A673 (cell line): Measurements from ENCODE around the gene C3orf52. TPM values are rescaled to one million over a fixed set of nuclear protein-coding genes. Genes with fewer than 3 reads are reported as not detected.

ENCODE experiments used
- BruUV-seq: library from RNA; stranded (reverse); fragments of 400-500 nt; replicated peaks from 2 replicates; lab custom pipeline; 2021; lab: Mats Ljungman, UMichigan
- CTCF ChIA-PET: fragments of 300-600 bp; sonication (Branson Sonifier 250); formaldehyde crosslinking; loops from one replicate; lab custom pipeline; 2022; ENCODE audit warnings: antibody characterized with exemption; lab: Charles Lee
- POLR2A ChIA-PET: fragments of 300-600 bp; sonication (Branson Sonifier 250); formaldehyde crosslinking; loops from one replicate; lab custom pipeline; 2022; ENCODE audit warnings: antibody characterized with exemption; ENCODE audit not compliant: low non-redundant PET; lab: Charles Lee
- DNase-seq: peaks from one replicate; pipeline ENCODE4 v3.0.0-alpha.2; 2015; ENCODE audit warnings: low spot score
- H3K27ac ChIP-seq: fragments of 200-600 bp; sonication (generic); 2 replicates; pipeline ENCODE4 v1.5.1; 2016; ENCODE audit warnings: mixed run types, low read depth, mild to moderate bottlenecking, mixed read lengths, antibody characterized with exemption, low read length; ENCODE audit not compliant: poor library complexity, severe bottlenecking
- H3K27me3 ChIP-seq: fragments of 200-600 bp; sonication (generic); replicated peaks from 2 replicates; pipeline ENCODE4 v1.6.1; 2017; ENCODE audit warnings: mixed run types, low read depth, mild to moderate bottlenecking, mixed read lengths, antibody characterized with exemption, low read length; ENCODE audit not compliant: insufficient read depth, poor library complexity
- H3K36me3 ChIP-seq: fragments of 200-600 bp; sonication (generic); 2 replicates; pipeline ENCODE4 v1.6.1; 2016; ENCODE audit warnings: mixed run types, mild to moderate bottlenecking, mixed read lengths, antibody characterized with exemption, low read length; ENCODE audit not compliant: insufficient read depth, poor library complexity, severe bottlenecking
- H3K4me1 ChIP-seq: fragments of 200-600 bp; sonication (generic); 2 replicates; pipeline ENCODE4 v1.6.1; 2017; ENCODE audit warnings: mixed run types, mild to moderate bottlenecking, mixed read lengths, antibody characterized with exemption, low read length; ENCODE audit not compliant: insufficient read depth, poor library complexity, severe bottlenecking
- H3K4me3 ChIP-seq: fragments of 200-600 bp; sonication (generic); 2 replicates; pipeline ENCODE4 v1.5.1; 2016; ENCODE audit warnings: low read depth, mixed run types, mild to moderate bottlenecking, mixed read lengths, low read length; ENCODE audit not compliant: poor library complexity, severe bottlenecking
- H3K9me3 ChIP-seq: fragments of 200-600 bp; sonication (generic); 2 replicates; pipeline ENCODE4 v1.6.1; 2016; ENCODE audit warnings: mixed run types, low read depth, mild to moderate bottlenecking, mixed read lengths, antibody characterized with exemption, low read length; ENCODE audit not compliant: poor library complexity, severe bottlenecking
- CTCF ChIP-seq: fragments of 300-800, 200-600 bp; sonication (generic); conservative IDR thresholded peaks from 2 replicates; pipeline ENCODE4 v1.5.1; 2017; ENCODE audit warnings: low read depth, mild to moderate bottlenecking, antibody characterized with exemption, low read length, moderate library complexity, mixed read lengths
- EZH2 ChIP-seq: fragments of 200-600 bp; sonication (generic); IDR thresholded peaks from 2 replicates; pipeline ENCODE4 v1.6.1; 2017; ENCODE audit warnings: borderline replicate concordance, low read depth, mild to moderate bottlenecking, mixed read lengths, antibody characterized with exemption, low read length; ENCODE audit not compliant: poor library complexity, severe bottlenecking
- intact Hi-C: fragments of 100-400 bp; cut with micrococcal nuclease; formaldehyde crosslinking; loops from one replicate; pipeline ENCODE4 v1.10.0; 2022; ENCODE audit not compliant: unreplicated experiment
- total RNA-seq: library from RNA; stranded (reverse); gene quantifications from 2 replicates; pipeline ENCODE4 v1.2.3, GENCODE V29; 2021

The C3orf52 gene
- total RNA-seq, 1 experiment from 2014 or later = 0.73 TPM

- Histone ChIP-seq H3K9me3 (no peaks in the 10 kb centered on the region), H3K4me1 (peaks cover 8% of the 10 kb centered on the region), H3K27me3 (no peaks in the 10 kb centered on the region), H3K27ac (no peak overlapping the region), H3K36me3 (no peaks in the 10 kb centered on the region), H3K4me3 (no peak overlapping the region)
- BruUV-seq = no TSS peak
- ChIA-PET CTCF (no interaction called here), POLR2A (no interaction called here)
- intact Hi-C loops = no loop called here
- DNase-seq = no peak
- no peak for TF ChIP-seq EZH2
- TF ChIP-seq CTCF = no peak
Observed at GRCh38 chr3:112095731-112096130, 9.5 kb downstream of the C3orf52 start.

- TF ChIP-seq EZH2 (no peak), CTCF (no peak)
- no TSS peak for BruUV-seq
- Histone ChIP-seq H3K27ac (no peak overlapping the region), H3K27me3 (no peaks in the 10 kb centered on the region), H3K4me3 (no peak overlapping the region), H3K36me3 (no peaks in the 10 kb centered on the region), H3K4me1 (peaks cover 4% of the 10 kb centered on the region), H3K9me3 (no peaks in the 10 kb centered on the region)
- ChIA-PET POLR2A (no interaction called here), CTCF (interaction anchor here (2.4 kb wide), 1 partner anchor 15 kb away, joined by 9 read pairs; no protein-coding TSS in a partner anchor)
- DNase-seq = no peak
- intact Hi-C loops = no loop called here
Observed at GRCh38 chr3:112096176-112096575, 10.0 kb downstream of the C3orf52 start.

DNA sequence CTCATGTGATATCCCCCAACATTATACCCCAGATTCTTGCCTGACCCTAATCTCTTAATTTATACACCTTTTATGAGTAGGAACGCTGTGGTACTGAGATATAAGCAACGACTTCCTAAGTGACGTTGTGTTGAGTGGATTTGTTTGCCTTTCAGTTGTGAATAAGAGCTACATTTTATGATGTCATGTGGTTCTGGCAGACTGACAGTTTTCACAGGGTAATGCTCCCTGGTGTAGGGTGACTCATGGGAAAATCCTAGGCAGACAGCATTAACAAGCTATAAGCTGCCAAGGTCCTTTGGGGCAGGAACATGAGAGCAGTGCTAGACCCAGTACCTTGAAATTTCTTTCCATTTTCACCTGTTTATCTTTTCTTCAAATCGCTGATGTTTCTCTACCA, 11.2 kb downstream of the C3orf52 start:
- ChIA-PET CTCF (interaction anchor here (2.4 kb wide), 1 partner anchor 14 kb away, joined by 9 read pairs; no protein-coding TSS in a partner anchor), POLR2A (no interaction called here)
- H3K9me3 ChIP-seq = no peaks in the 10 kb centered on the region
- H3K27ac ChIP-seq = no peak overlapping the region
- DNase-seq = peak; percentile 91
- H3K4me1 ChIP-seq = peaks cover 4% of the 10 kb centered on the region
- H3K27me3 ChIP-seq = no peaks in the 10 kb centered on the region
- BruUV-seq = no TSS peak
- TF ChIP-seq CTCF (no peak), EZH2 (no peak)
- intact Hi-C loops = no loop called here
- no peak overlapping the region for H3K4me3 ChIP-seq
- H3K36me3 ChIP-seq = no peaks in the 10 kb centered on the region
